ENCODE results near the gene USP32.

USP32 gene

GRCh38 chr17:60134396-60135150 is 257.4 kb downstream of the USP32 start:
- no peak for DNase-seq (ENCODE audit: low read depth)

DNA sequence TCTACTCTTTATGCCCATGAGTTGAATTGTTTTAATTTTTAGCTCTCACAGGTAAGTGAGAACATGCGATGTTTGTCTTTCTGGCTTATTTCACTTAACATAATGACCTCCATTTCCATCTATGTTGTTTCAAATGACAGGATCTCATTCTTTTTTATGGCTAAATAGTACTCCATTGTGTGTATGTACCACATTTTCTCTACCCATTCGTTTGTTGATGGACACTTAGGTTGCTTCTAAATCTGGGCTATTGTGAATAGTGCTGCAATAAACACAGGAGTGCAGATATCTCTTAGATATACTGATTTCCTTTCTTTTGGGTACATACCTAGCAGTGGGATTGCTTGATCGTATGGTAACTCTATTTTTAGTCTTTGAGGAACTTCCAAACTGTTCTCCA is 261.5 kb downstream of the USP32 start:
- no peak for DNase-seq (ENCODE audit: low read depth)

DNA sequence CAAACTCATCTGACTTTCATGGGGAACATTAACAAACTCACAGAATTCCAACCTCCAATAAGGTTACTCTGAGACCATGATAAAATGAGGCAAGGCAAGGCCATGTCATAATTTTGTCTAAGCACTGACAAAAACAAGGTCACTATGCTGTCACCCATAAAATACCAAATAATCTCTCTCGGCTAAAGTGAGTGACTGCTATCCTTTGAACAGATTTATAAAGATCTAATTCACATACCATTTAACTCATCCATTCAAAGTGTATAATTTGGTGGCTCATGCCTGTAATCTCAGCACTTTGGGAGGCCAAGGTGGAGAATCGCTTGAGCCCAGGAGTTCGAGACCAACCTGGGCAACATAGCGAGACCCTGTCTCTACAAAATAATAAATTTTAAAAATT is 262.8 kb downstream of the USP32 start:
- DNase-seq (ENCODE audit: low read depth), result no peak

Data from T follicular helper cell (primary cell).